Fibroblast of lung (primary cell): ENCODE measurements around the gene NFAM1. TPM values are rescaled to one million over a fixed set of nuclear protein-coding genes. Genes with fewer than 3 reads are reported as not detected.

ENCODE experiments used
- DNase-seq, 2 donors: peaks; one replicate each; pipeline versions ENCODE4 v3.0.0 to v3.0.0-alpha.2; 2010; ENCODE audit warnings: low read depth in 2 of 2
- H2AFZ ChIP-seq: 2 replicates; pipeline ENCODE4 v1.5.1; 2012; ENCODE audit warnings: low read length, control low read depth, inconsistent platforms
- H3K27ac ChIP-seq: 2 replicates; pipeline ENCODE4 v1.5.1; 2011; ENCODE audit warnings: low read length, control low read depth; ENCODE audit not compliant: insufficient read depth
- H3K27me3 ChIP-seq: 2 replicates; pipeline ENCODE4 v1.5.1; 2011; ENCODE audit warnings: mild to moderate bottlenecking, low read length; ENCODE audit not compliant: control insufficient read depth, insufficient read depth
- H3K36me3 ChIP-seq: 2 replicates; pipeline ENCODE4 v1.5.1; 2011; ENCODE audit warnings: low read length; ENCODE audit not compliant: control insufficient read depth, insufficient read depth
- H3K4me1 ChIP-seq: 2 replicates; pipeline ENCODE4 v1.5.1; 2011; ENCODE audit warnings: low read length; ENCODE audit not compliant: control insufficient read depth, insufficient read depth; ENCODE audit errors: extremely low read depth
- H3K4me2 ChIP-seq: 2 replicates; pipeline ENCODE4 v1.5.1; 2011; ENCODE audit warnings: low read length, control low read depth; ENCODE audit not compliant: insufficient read depth; ENCODE audit errors: extremely low read depth
- H3K4me3 ChIP-seq, 4 experiments: fragments of 200-600 bp in 1 of 4; sonication (generic) in 1 of 4; replicated peaks in 1 of 4; 2 replicates each; pipeline ENCODE4 v1.5.1; 2011 to 2016; ENCODE audit warnings: low read length in 4 of 4, low read depth in 3 of 4, mild to moderate bottlenecking in 3 of 4, control low read depth in 2 of 4, inconsistent platforms in 1 of 4, mixed read lengths in 1 of 4; ENCODE audit not compliant: insufficient read depth in 1 of 4; ENCODE audit errors: control extremely low read depth in 1 of 4
- H3K79me2 ChIP-seq: 2 replicates; pipeline ENCODE4 v1.5.1; 2012; ENCODE audit warnings: mild to moderate bottlenecking, low read length, inconsistent platforms; ENCODE audit not compliant: control insufficient read depth, insufficient read depth
- H3K9ac ChIP-seq: 2 replicates; pipeline ENCODE4 v1.5.1; 2011; ENCODE audit warnings: mild to moderate bottlenecking, low read length, control low read depth; ENCODE audit not compliant: insufficient read depth
- H3K9me3 ChIP-seq: 2 replicates; pipeline ENCODE4 v1.5.1; 2012; ENCODE audit warnings: low read depth, low read length; ENCODE audit not compliant: control insufficient read depth, insufficient read depth
- H4K20me1 ChIP-seq: 2 replicates; pipeline ENCODE4 v1.5.1; 2011; ENCODE audit warnings: low read length; ENCODE audit not compliant: control insufficient read depth, insufficient read depth; ENCODE audit errors: extremely low read depth
- CTCF ChIP-seq, 2 donors: IDR thresholded peaks in 1 of 2; conservative IDR thresholded peaks in 1 of 2; 1 replicate in 1 of 2; 2 replicates in 1 of 2; pipeline ENCODE4 v1.5.1; 2011 to 2012; ENCODE audit warnings: low read length in 2 of 2, control low read depth in 1 of 2, inconsistent platforms in 1 of 2, low read depth in 1 of 2, mild to moderate bottlenecking in 1 of 2
- EZH2 ChIP-seq: IDR thresholded peaks from 2 replicates; pipeline ENCODE4 v1.5.1; 2012; ENCODE audit warnings: low read length, control low read depth, mild to moderate bottlenecking; ENCODE audit errors: missing control alignments
- polyA plus RNA-seq, 2 donors: library from polyadenylated mRNA; depleted of rRNA in 1 of 2; stranded (reverse) in 1 of 2; unstranded in 1 of 2; fragments of >200 nt; gene quantifications; 2 replicates each; pipeline ENCODE4 v1.2.1, GENCODE V29; 2011 to 2012; ENCODE audit warnings: missing spikeins in 1 of 2
- total RNA-seq: library from RNA; depleted of rRNA; stranded (reverse); fragments of >200 nt; gene quantifications from 2 replicates; pipeline ENCODE4 v1.2.1, GENCODE V29; 2014

The NFAM1 gene
- total and polyA plus RNA-seq, 2 donors (not counting 1 experiment from before 2014, with no cell fraction given), result 0.17 TPM; not detected in 1

GRCh38 chr22:42432818-42433217, 615 bp upstream of the NFAM1 start:
- DNase-seq, result no peak
- Histone ChIP-seq H2AFZ (no peak overlapping the region), H4K20me1 (peaks cover 3% of the 10 kb centered on the region), H3K79me2 (no peaks in the 10 kb centered on the region), H3K9ac (no peak overlapping the region), H3K9me3 (no peaks in the 10 kb centered on the region), H3K27me3 (peaks cover 39% of the 10 kb centered on the region), H3K4me3 (no peak overlapping the region), H3K4me1 (peaks cover 3% of the 10 kb centered on the region), H3K27ac (no peak overlapping the region), H3K36me3 (no peaks in the 10 kb centered on the region), H3K4me2 (no peak overlapping the region)
- TF ChIP-seq CTCF (conservative IDR thresholded peaks at IDR 0.05 in 1 of 2, IDR thresholded peaks at IDR 0.05 in 1 of 2; ENCODE audit: low read depth in 1 of 2, low read length in 2 of 2), result no peak
- TF ChIP-seq EZH2, result no peak

- Histone ChIP-seq H3K36me3 (no peaks in the 10 kb centered on the region), H3K27ac (no peak overlapping the region), H3K79me2 (no peaks in the 10 kb centered on the region), H3K4me1 (no peaks in the 10 kb centered on the region), H3K4me2 (no peak overlapping the region), H3K9ac (no peak overlapping the region), H3K27me3 (peaks cover 38% of the 10 kb centered on the region), H3K9me3 (no peaks in the 10 kb centered on the region), H2AFZ (no peak overlapping the region), H3K4me3 (no peak overlapping the region), H4K20me1 (peaks cover 3% of the 10 kb centered on the region)
- DNase-seq, result no peak
- TF ChIP-seq CTCF (conservative IDR thresholded peaks at IDR 0.05 in 1 of 2, IDR thresholded peaks at IDR 0.05 in 1 of 2; ENCODE audit: low read depth in 1 of 2, low read length in 2 of 2), result no peak
- no peak for TF ChIP-seq EZH2
These were observed 693 bp downstream of the NFAM1 start for GRCh38 chr22:42431401-42432019.

- H3K9me3 ChIP-seq, result no peaks in the 10 kb centered on the region
- H3K27ac ChIP-seq, result no peak overlapping the region
- no peak overlapping the region for H2AFZ ChIP-seq
- TF ChIP-seq EZH2, result no peak
- TF ChIP-seq CTCF (conservative IDR thresholded peaks at IDR 0.05 in 1 of 2, IDR thresholded peaks at IDR 0.05 in 1 of 2; ENCODE audit: low read depth in 1 of 2, low read length in 2 of 2), result no peak
- H3K9ac ChIP-seq, result no peak overlapping the region
- peaks cover 3% of the 10 kb centered on the region for H4K20me1 ChIP-seq
- H3K36me3 ChIP-seq, result no peaks in the 10 kb centered on the region
- peaks cover 33% of the 10 kb centered on the region for H3K27me3 ChIP-seq
- DNase-seq, result no peak
- H3K79me2 ChIP-seq, result no peaks in the 10 kb centered on the region
- H3K4me3 ChIP-seq, result no peak overlapping the region
- H3K4me1 ChIP-seq, result no peaks in the 10 kb centered on the region
- H3K4me2 ChIP-seq, result no peak overlapping the region
These were observed 1.6 kb downstream of the NFAM1 start for GRCh38 chr22:42430528-42431125.
